Measurements from ENCODE around the gene GSTT4.
A peak's percentile ranks its signal among the peaks of the same experiment; 100 is the strongest.
"Not testable (repeated sequence)": the region's sequence is repeated elsewhere in the genome, so short reads cannot be mapped to it uniquely, and the experiment has no call there.

Gene GSTT4

DNA sequence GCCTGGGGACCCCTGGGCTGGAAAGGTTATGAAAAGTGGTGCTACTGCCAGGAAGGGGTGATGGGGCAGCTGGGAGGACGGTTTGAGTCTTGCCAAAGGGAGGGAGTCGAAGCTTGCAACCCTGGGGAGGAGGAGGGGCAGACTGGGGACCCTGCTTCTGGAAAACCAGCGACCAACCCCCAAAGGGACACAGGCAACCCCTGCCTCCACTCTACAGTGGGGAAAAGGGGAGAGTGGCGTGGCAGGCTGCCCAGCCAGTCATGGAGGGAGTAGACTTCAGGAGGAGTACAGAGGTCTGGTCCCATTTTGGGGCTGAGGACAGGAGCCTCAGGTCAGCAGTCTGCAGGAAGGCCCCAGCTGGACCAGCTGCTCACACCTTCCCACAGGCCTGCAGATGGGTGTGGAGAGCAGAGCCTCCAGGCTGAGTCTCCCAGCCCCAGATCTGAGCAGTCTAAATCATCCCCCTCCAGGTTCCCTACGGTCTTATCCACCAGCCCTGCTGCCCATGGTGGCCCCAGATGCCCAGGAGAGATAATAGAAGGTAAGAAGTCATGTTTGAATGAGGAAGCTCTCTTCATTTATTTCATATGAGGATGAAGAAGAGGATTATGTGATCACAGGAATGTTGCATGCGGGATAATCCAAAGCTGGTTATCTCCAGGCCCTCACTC is 34.3 kb downstream of the GSTT4 start:
- DNase-seq (ENCODE audit: low read depth, low spot score), result no peak
- H3K9me3 ChIP-seq (ENCODE audit: insufficient read depth, low read length), result no peaks in the 10 kb centered on the region
- H3K4me3 ChIP-seq (ENCODE audit: insufficient read length, low read depth), result no peak overlapping the region
- TF ChIP-seq ZNF274 (IDR thresholded peaks at IDR 0.05; ENCODE audit: low read depth, low read length) (no peak), YY1 (IDR thresholded peaks at IDR 0.05; ENCODE audit: insufficient read depth, insufficient read length) (no peak), SUZ12 (IDR thresholded peaks at IDR 0.05; ENCODE audit: extremely low read depth, insufficient read depth, insufficient read length) (no peak)
- no peaks in the 10 kb centered on the region for H3K27me3 ChIP-seq (ENCODE audit: insufficient read depth, insufficient read length)
- H3K4me1 ChIP-seq (ENCODE audit: insufficient read depth, insufficient read length), result no peaks in the 10 kb centered on the region
- H3K36me3 ChIP-seq (ENCODE audit: insufficient read depth, insufficient read length, low read length), result peaks cover 29% of the 10 kb centered on the region
- H3K9ac ChIP-seq (ENCODE audit: insufficient read length, low read depth), result no peak overlapping the region

DNA sequence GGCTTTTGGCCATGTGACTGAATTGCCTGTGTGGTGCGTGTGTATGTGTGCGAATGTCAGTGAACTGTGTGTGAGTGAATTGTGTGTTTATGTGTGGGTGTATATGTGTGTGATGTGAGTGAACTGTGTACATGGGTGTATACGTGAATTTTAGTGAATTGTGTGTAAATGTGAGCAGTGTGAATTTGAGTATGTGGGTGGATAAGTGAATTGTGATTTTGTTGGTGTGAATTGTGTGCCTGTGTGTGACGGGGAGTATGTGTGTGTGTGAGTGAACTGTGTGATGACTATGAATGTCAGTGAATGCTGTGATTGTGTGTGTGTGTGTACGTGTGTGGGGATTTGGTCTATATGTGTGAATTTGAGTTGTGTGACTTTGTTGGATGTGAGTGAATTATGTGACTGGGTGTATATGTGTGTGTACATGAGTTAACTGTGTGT is 35.0 kb downstream of the GSTT4 start:
- no peak overlapping the region for H3K9ac ChIP-seq (ENCODE audit: insufficient read length, low read depth)

DNA sequence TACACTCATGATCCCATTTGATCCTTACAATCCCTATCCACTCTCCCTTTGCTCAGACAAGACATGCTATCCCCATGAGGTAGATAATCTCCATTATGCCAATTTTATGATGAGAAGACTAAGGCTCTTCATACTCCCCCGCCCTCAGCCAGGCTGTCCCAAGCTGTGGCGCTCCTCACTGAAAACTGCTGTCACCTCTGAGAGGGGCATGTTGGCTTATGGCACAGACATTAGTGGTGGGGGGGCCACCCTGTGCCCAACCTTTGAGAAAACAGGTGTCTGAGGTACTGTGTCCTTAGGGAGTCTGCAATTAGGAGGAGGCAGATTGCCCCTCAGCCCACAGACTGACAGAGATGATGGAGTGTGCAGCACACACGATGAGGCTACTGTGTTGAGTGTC is 36.2 kb downstream of the GSTT4 start:
- DNase-seq (ENCODE audit: low read depth, low spot score), result no peak
- Histone ChIP-seq H3K4me1 (ENCODE audit: insufficient read depth, insufficient read length) (no peaks in the 10 kb centered on the region), H3K36me3 (ENCODE audit: insufficient read depth, insufficient read length, low read length) (peaks cover 29% of the 10 kb centered on the region), H3K4me3 (ENCODE audit: insufficient read length, low read depth) (no peak overlapping the region), H3K27me3 (ENCODE audit: insufficient read depth, insufficient read length) (no peaks in the 10 kb centered on the region), H3K9me3 (ENCODE audit: insufficient read depth, low read length) (no peaks in the 10 kb centered on the region), H3K9ac (ENCODE audit: insufficient read length, low read depth) (no peak overlapping the region)
- TF ChIP-seq SUZ12 (IDR thresholded peaks at IDR 0.05; ENCODE audit: extremely low read depth, insufficient read depth, insufficient read length) (no peak), ZNF274 (IDR thresholded peaks at IDR 0.05; ENCODE audit: low read depth, low read length) (no peak), YY1 (IDR thresholded peaks at IDR 0.05; ENCODE audit: insufficient read depth, insufficient read length) (no peak)

More for the DNA sequence above, 35.0 kb downstream of the GSTT4 start:
- H3K27me3 ChIP-seq (ENCODE audit: insufficient read depth, insufficient read length), result no peaks in the 10 kb centered on the region
- no peaks in the 10 kb centered on the region for H3K4me1 ChIP-seq (ENCODE audit: insufficient read depth, insufficient read length)
- H3K36me3 ChIP-seq (ENCODE audit: insufficient read depth, insufficient read length, low read length), result peaks cover 29% of the 10 kb centered on the region
- no peak for DNase-seq (ENCODE audit: low read depth, low spot score)
- no peak overlapping the region for H3K4me3 ChIP-seq (ENCODE audit: insufficient read length, low read depth)
- no peak for TF ChIP-seq ZNF274 (IDR thresholded peaks at IDR 0.05; ENCODE audit: low read depth, low read length)
- no peak for TF ChIP-seq SUZ12 (IDR thresholded peaks at IDR 0.05; ENCODE audit: extremely low read depth, insufficient read depth, insufficient read length)
- TF ChIP-seq YY1 (IDR thresholded peaks at IDR 0.05; ENCODE audit: insufficient read depth, insufficient read length), result no peak
- H3K9me3 ChIP-seq (ENCODE audit: insufficient read depth, low read length), result no peaks in the 10 kb centered on the region

DNA sequence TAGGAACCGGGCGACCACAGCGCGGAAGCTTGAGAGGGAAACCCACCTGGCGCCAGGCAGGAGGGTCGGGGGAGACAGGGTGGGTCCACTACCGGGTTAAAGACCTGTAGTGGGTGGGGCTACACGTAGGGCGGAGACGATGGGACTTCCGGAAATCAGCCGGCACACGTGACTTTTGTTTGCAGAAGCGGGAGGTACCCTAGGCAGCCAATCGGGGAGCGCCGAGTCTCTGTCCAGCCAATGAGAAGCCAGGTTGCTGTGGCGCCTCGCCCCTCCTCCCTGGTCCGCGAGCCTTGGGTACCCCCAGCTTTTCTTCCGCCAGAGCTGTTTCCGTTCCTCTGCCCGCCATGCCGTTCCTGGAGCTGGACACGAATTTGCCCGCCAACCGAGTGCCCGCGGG is 38.7 kb downstream of the GSTT4 start, which contains the start of gene DDTL:
TSS of gene DDTL (plus strand) at position 321 of the 400 bp plus-strand sequence. CDS start at position 348, 27 bp downstream.
- not testable (repeated sequence) for H3K4me3 ChIP-seq (ENCODE audit: insufficient read length, low read depth)

DNA sequence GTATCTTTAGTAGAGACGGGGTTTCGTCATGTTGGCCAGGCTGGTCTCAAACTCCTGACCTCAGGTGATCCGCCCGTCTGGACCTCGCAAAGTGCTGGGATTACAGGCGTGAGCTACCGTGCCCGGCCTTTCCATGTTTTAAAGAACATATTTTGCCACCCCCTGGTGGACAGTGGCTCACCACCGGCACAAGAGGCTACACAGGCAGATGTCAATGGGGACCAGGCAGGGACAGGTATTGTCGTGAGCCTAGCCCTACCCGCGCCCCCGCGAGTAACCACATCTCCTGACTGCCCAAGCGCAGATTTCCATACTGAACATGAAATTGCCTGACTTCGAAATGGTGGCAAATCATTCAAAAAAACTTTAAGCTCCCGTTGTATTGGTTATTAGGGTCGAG is 39.2 kb downstream of the GSTT4 start:
- H3K9ac ChIP-seq (ENCODE audit: insufficient read length, low read depth); H3K27me3 ChIP-seq (ENCODE audit: insufficient read depth, insufficient read length); DNase-seq (ENCODE audit: low read depth, low spot score); H3K4me1 ChIP-seq (ENCODE audit: insufficient read depth, insufficient read length); H3K9me3 ChIP-seq (ENCODE audit: insufficient read depth, low read length); H3K4me3 ChIP-seq (ENCODE audit: insufficient read length, low read depth): not testable (repeated sequence)
- peaks cover 21% of the 10 kb centered on the region for H3K36me3 ChIP-seq (ENCODE audit: insufficient read depth, insufficient read length, low read length)

More for the DNA sequence above, 38.7 kb downstream of the GSTT4 start, which contains the start of gene DDTL:
- H3K4me1 ChIP-seq (ENCODE audit: insufficient read depth, insufficient read length); DNase-seq (ENCODE audit: low read depth, low spot score); H3K27me3 ChIP-seq (ENCODE audit: insufficient read depth, insufficient read length); H3K9ac ChIP-seq (ENCODE audit: insufficient read length, low read depth); H3K9me3 ChIP-seq (ENCODE audit: insufficient read depth, low read length): not testable (repeated sequence)
- peaks cover 25% of the 10 kb centered on the region for H3K36me3 ChIP-seq (ENCODE audit: insufficient read depth, insufficient read length, low read length)

DNA sequence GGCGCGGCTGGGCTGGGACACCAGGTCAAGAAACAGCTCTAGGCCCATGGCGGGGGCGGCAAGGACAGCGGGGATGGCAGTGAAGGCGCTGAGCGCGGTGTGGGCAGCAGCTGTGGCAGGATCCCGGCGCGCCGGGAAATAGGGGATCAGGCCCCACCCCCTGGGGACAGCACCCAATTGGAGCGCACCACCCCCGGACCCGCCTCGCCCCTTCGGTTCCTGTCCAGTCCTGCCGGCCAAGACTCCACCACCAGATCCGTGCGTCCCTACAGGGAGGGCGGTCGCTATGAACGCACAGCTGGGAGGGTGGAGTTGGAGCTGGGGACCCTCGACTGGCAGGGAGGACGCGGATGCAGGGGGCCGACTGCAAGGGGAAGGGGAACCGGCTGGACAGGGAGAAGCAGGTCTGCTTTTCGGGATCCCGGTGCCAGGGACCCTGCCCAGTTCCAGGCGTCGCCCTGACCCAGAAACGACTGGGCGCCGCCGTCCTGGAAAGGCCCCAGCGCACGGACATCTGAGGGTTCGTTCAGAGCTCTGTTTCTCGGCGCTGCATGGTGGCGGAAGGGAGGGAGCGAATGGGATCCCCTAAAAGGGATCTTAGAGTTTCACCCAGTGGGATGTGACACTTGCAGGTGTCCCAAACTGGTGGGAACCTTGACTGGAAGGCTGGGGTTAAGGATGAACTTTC is 44.0 kb downstream of the GSTT4 start, which contains the start of gene GSTT2B:
TSS of gene GSTT2B (minus strand) at position 112 of the 688 bp plus-strand sequence. CDS start at position 48, 64 bp downstream.
- not testable (repeated sequence) for H3K27me3 ChIP-seq (ENCODE audit: insufficient read depth, insufficient read length); DNase-seq (ENCODE audit: low read depth, low spot score); H3K9me3 ChIP-seq (ENCODE audit: insufficient read depth, low read length); H3K4me1 ChIP-seq (ENCODE audit: insufficient read depth, insufficient read length); H3K9ac ChIP-seq (ENCODE audit: insufficient read length, low read depth); H3K36me3 ChIP-seq (ENCODE audit: insufficient read depth, insufficient read length, low read length); H3K4me3 ChIP-seq (ENCODE audit: insufficient read length, low read depth)

DNA sequence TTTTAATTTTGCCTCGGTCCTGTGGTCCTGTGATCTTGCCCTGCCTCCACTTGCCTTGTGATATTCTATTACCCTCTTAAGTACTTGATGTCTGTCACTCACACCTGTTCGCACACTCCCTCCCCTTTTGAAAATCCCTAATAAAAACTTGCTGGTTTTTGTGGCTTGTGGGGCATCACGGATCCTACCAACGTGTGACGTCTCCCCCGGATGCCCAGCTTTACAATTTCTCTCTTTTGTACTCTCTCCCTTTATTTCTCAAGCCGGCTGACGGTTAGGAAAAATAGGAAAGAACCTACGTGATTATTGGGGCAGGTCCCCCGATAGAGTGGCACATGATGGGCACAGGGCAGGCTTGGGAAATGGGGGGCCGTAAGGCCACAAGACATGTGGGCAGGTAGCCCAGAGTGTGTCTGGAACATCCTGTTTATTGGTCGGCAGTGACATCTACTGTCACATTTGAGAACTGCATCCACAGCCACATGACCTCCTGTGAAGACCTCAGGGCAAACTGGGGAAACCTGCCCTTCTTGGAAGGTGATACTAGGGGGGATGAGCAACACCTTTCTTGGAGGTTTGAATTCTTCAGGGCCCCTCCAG is 48.9 kb downstream of the GSTT4 start:
- DNase-seq (ENCODE audit: low read depth, low spot score), result peak; percentile 60
- not testable (repeated sequence) for H3K4me1 ChIP-seq (ENCODE audit: insufficient read depth, insufficient read length); H3K27me3 ChIP-seq (ENCODE audit: insufficient read depth, insufficient read length); H3K9me3 ChIP-seq (ENCODE audit: insufficient read depth, low read length); H3K36me3 ChIP-seq (ENCODE audit: insufficient read depth, insufficient read length, low read length); H3K4me3 ChIP-seq (ENCODE audit: insufficient read length, low read depth); H3K9ac ChIP-seq (ENCODE audit: insufficient read length, low read depth)

DNA sequence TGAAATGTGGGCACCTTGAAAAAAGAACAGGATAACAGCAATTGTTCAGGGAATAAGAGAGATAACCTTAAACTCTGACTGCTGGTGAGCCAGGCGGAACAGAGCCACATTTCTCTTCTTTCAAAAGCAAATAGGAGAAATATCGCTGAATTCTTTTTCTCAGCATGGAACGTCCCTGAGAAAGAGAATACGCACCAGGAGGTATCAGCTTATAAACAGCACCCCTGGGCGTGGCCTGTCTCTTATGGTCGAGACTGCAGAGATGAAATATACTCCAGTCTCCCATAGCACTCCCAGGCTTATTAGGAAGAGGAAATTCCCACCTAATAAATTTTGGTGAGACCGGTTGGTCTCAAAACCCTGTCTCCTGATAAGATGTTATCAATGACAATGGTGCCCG is 49.4 kb downstream of the GSTT4 start:
- not testable (repeated sequence) for H3K4me1 ChIP-seq (ENCODE audit: insufficient read depth, insufficient read length)

DNA sequence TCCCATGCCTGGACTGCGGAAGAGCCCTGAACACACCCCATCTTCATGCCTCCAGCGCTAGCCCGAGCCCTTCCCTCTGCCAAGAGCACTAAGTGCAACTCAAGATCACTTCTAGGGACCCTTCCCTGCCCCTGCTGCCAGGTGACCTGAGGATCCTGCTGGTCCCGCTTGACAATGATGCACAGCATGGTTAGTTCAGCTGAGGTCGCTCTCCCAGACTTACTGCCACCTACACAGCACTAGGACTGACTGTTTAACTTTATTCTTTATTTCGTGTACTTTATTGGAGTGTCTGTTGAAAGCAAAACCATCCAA is 50.3 kb downstream of the GSTT4 start:
- DNase-seq (ENCODE audit: low read depth, low spot score); H3K9ac ChIP-seq (ENCODE audit: insufficient read length, low read depth); H3K4me1 ChIP-seq (ENCODE audit: insufficient read depth, insufficient read length); H3K36me3 ChIP-seq (ENCODE audit: insufficient read depth, insufficient read length, low read length); H3K4me3 ChIP-seq (ENCODE audit: insufficient read length, low read depth); H3K9me3 ChIP-seq (ENCODE audit: insufficient read depth, low read length); H3K27me3 ChIP-seq (ENCODE audit: insufficient read depth, insufficient read length): not testable (repeated sequence)

More for the DNA sequence above, 49.4 kb downstream of the GSTT4 start:
- not testable (repeated sequence) for H3K9ac ChIP-seq (ENCODE audit: insufficient read length, low read depth); H3K4me3 ChIP-seq (ENCODE audit: insufficient read length, low read depth); H3K36me3 ChIP-seq (ENCODE audit: insufficient read depth, insufficient read length, low read length); H3K27me3 ChIP-seq (ENCODE audit: insufficient read depth, insufficient read length); H3K9me3 ChIP-seq (ENCODE audit: insufficient read depth, low read length); DNase-seq (ENCODE audit: low read depth, low spot score)

DNA sequence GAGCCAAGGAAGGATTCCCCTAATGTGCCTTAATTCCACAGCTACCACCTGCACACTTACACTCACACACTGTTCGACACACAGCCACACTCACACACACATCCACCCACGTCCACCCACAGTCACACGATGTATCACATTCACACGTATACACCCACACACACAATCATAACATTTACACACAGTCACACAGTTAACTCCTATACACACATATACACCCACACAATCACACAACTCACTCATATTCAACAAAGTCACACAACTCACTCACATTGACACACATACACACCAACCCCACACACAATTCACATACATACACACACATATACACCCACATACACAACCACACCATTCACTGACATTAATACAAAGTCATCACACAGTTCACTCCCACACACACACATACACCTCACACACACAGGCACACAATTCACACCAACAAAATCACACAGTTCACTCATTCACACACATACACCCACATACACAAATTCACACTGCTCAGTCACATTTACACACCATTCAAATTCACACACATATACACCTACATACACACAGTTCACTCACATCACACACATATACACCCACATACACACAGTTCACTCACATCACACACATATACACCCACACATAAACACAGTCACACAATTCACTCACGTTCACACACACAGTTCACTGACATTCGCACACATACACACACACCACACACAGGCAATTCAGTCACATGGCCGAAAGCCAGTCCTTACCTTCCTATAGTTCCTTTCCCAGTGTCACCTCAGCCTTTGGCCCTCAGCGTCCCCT is 50.9 kb downstream of the GSTT4 start:
- not testable (repeated sequence) for H3K4me3 ChIP-seq (ENCODE audit: insufficient read length, low read depth); H3K9me3 ChIP-seq (ENCODE audit: insufficient read depth, low read length); H3K27me3 ChIP-seq (ENCODE audit: insufficient read depth, insufficient read length); H3K9ac ChIP-seq (ENCODE audit: insufficient read length, low read depth); H3K36me3 ChIP-seq (ENCODE audit: insufficient read depth, insufficient read length, low read length); H3K4me1 ChIP-seq (ENCODE audit: insufficient read depth, insufficient read length); DNase-seq (ENCODE audit: low read depth, low spot score)

Measured in NT2/D1 (cell line).